HG03097 (cell line): ENCODE data around the gene PCYT2.

Experiments used
- ATAC-seq: cut with Tn5 transposase; IDR thresholded peaks from one replicate; pipeline ENCODE4 v1.9.1; 2021; ENCODE audit not compliant: unreplicated experiment, low FRiP score

PCYT2 gene

GRCh38 chr17:81914103-81914850, 3.1 kb upstream of the PCYT2 start:
- no peak for ATAC-seq

- no peak for ATAC-seq
These were observed 2.3 kb upstream of the PCYT2 start for GRCh38 chr17:81913394-81914102.

GRCh38 chr17:81912441-81913309, 1.5 kb upstream of the PCYT2 start:
- no peak for ATAC-seq

- ATAC-seq, result no peak
These were observed 770 bp upstream of the PCYT2 start for GRCh38 chr17:81911969-81912368.

GRCh38 chr17:81910840-81911276, 341 bp downstream of the PCYT2 start:
- ATAC-seq, result peak; percentile 26

GRCh38 chr17:81909966-81910839, 996 bp downstream of the PCYT2 start:
- ATAC-seq, result no peak

- no peak for ATAC-seq
These were observed 2.0 kb downstream of the PCYT2 start for GRCh38 chr17:81909231-81909630.

- no peak for ATAC-seq
These were observed 2.4 kb downstream of the PCYT2 start for GRCh38 chr17:81908793-81909192.

- no peak for ATAC-seq
These were observed 3.7 kb downstream of the PCYT2 start for GRCh38 chr17:81907219-81908145.

GRCh38 chr17:81906476-81907218, 4.6 kb downstream of the PCYT2 start:
- ATAC-seq, result no peak

- ATAC-seq, result no peak
These were observed 5.2 kb downstream of the PCYT2 start for GRCh38 chr17:81905993-81906392.

- no peak for ATAC-seq
These were observed 5.7 kb downstream of the PCYT2 start for GRCh38 chr17:81905424-81905875.

GRCh38 chr17:81904600-81905423, 6.4 kb downstream of the PCYT2 start:
- no peak for ATAC-seq

- ATAC-seq, result no peak
These were observed 7.2 kb downstream of the PCYT2 start for GRCh38 chr17:81903896-81904599.

- no peak for ATAC-seq
These were observed 7.8 kb downstream of the PCYT2 start for GRCh38 chr17:81903415-81903831.

GRCh38 chr17:81902653-81903414, 8.4 kb downstream of the PCYT2 start:
- ATAC-seq, result no peak
